GM12878 (cell line): ENCODE results near the gene JPH4. TPM values are rescaled to one million over a fixed set of nuclear protein-coding genes. Genes with fewer than 3 reads are reported as not detected.

Experiments used
- BRCA1 ChIP-seq: IDR thresholded peaks from 2 replicates; pipeline ENCODE4 v1.6.1; 2011; ENCODE audit warnings: low read depth, low read length, improper control_type of control experiment
- CBFB ChIP-seq: IDR thresholded peaks from 2 replicates; pipeline ENCODE4 v1.6.1; 2016; ENCODE audit warnings: antibody characterized with exemption, low read depth
- ESRRA ChIP-seq: IDR thresholded peaks from 2 replicates; pipeline ENCODE4 v1.6.1; 2012; ENCODE audit warnings: mild to moderate bottlenecking, low read length, improper control_type of control experiment
- KAT2A ChIP-seq: conservative IDR thresholded peaks from 2 replicates; pipeline ENCODE4 v1.6.1; 2011; ENCODE audit warnings: low read depth, low read length; ENCODE audit not compliant: control insufficient read depth
- KDM1A ChIP-seq: fragments of 200-600 bp; sonication (generic); IDR thresholded peaks from 2 replicates; pipeline ENCODE4 v1.6.1; 2016; ENCODE audit warnings: borderline replicate concordance
- NFYA ChIP-seq: IDR thresholded peaks from 2 replicates; pipeline ENCODE4 v1.6.1; 2011; ENCODE audit warnings: low read depth, mild to moderate bottlenecking, low read length, improper control_type of control experiment, borderline replicate concordance
- NR2F1 ChIP-seq: fragments of 450-650 bp; conservative IDR thresholded peaks from 2 replicates; pipeline ENCODE4 v1.6.1; 2017; ENCODE audit warnings: mild to moderate bottlenecking
- PBX3 ChIP-seq: IDR thresholded peaks from 2 replicates; pipeline ENCODE4 v1.6.1; 2011; ENCODE audit warnings: mild to moderate bottlenecking, low read depth, low read length, moderate library complexity; ENCODE audit not compliant: insufficient replicate concordance
- PML ChIP-seq: IDR thresholded peaks from 2 replicates; pipeline ENCODE4 v1.6.1; 2012; ENCODE audit warnings: low read length, inconsistent platforms
- POLR2AphosphoS2 ChIP-seq: IDR thresholded peaks from 2 replicates; pipeline ENCODE4 v1.6.1; 2011; ENCODE audit warnings: low read depth, mild to moderate bottlenecking, low read length, improper control_type of control experiment, moderate library complexity
- RB1 ChIP-seq: fragments of 450-650 bp; formaldehyde crosslinking; IDR thresholded peaks from 2 replicates; pipeline ENCODE4 v1.6.1; 2017; ENCODE audit warnings: mild to moderate bottlenecking, borderline replicate concordance
- RBBP5 ChIP-seq: fragments of 200-600 bp; sonication (generic); conservative IDR thresholded peaks from 2 replicates; pipeline ENCODE4 v1.6.1; 2016
- SMC3 ChIP-seq: IDR thresholded peaks from 2 replicates; pipeline ENCODE4 v1.6.1; 2011; ENCODE audit warnings: low read length, improper control_type of control experiment, borderline replicate concordance
- polyA plus RNA-seq, 11 experiments: library from polyadenylated mRNA; depleted of rRNA in 4 of 11; unstranded in 6 of 11; stranded (reverse) in 5 of 11; fragments of >200 nt; fragmentation: Nextera tagmentation in 4 of 11; fragmentation: Illumina TruSeq in 1 of 11; extraction: Ambion mirVana in 4 of 11; extraction: Trizol in 1 of 11; gene quantifications; 1 replicate in 1 of 11; 2 replicates in 10 of 11; pipeline versions ENCODE4 v1.2.1 to v1.2.3, GENCODE V29; 2011 to 2016; ENCODE audit warnings: inconsistent platforms in 2 of 11, missing spikeins in 2 of 11, low read depth in 1 of 11
- total RNA-seq, 4 experiments: library from RNA; depleted of rRNA in 3 of 4; stranded (reverse); fragments of >200 nt in 3 of 4; fragmentation: Illumina TruSeq in 1 of 4; extraction: Trizol in 1 of 4; gene quantifications; 2 replicates each; pipeline versions ENCODE4 v1.2.1 to v1.2.3, GENCODE V29; 2013 to 2021
- TF ChIP-seq, protein P1 (sequence below): fragments of 450-650 bp; conservative IDR thresholded peaks from 2 replicates; pipeline ENCODE4 v1.6.1; 2017; ENCODE audit warnings: mild to moderate bottlenecking, moderate library complexity
- TF ChIP-seq, protein P2 (sequence below): IDR thresholded peaks from 2 replicates; pipeline ENCODE4 v1.6.1; 2012; ENCODE audit warnings: low read depth, low read length, improper control_type of control experiment

JPH4 gene
- total and polyA plus RNA-seq, 10 of the 15 experiments (the other 5 are each of a cell fraction or from before 2014, with no cell fraction given) = 0.48 to 10.3 (median 3.8) TPM

GRCh38 chr14:23559010-23559925, 19.3 kb downstream of the JPH4 start (continued):
- TF ChIP-seq ESRRA (no peak), NFYA (no peak), PBX3 (no peak), CBFB (0 out of 2 replicates have a peak, but pooled peaks have one; percentile 29), KDM1A (no peak), RBBP5 (no peak), RB1 (peak; percentile 52; the same call in 1 of the 2 replicates), KAT2A (no peak), NR2F1 (no peak), SMC3 (peak; percentile 77), PML (no peak), BRCA1 (no peak), POLR2AphosphoS2 (no peak)
- TF ChIP-seq, protein P1, sequence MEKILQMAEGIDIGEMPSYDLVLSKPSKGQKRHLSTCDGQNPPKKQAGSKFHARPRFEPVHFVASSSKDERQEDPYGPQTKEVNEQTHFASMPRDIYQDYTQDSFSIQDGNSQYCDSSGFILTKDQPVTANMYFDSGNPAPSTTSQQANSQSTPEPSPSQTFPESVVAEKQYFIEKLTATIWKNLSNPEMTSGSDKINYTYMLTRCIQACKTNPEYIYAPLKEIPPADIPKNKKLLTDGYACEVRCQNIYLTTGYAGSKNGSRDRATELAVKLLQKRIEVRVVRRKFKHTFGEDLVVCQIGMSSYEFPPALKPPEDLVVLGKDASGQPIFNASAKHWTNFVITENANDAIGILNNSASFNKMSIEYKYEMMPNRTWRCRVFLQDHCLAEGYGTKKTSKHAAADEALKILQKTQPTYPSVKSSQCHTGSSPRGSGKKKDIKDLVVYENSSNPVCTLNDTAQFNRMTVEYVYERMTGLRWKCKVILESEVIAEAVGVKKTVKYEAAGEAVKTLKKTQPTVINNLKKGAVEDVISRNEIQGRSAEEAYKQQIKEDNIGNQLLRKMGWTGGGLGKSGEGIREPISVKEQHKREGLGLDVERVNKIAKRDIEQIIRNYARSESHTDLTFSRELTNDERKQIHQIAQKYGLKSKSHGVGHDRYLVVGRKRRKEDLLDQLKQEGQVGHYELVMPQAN = no peak
- TF ChIP-seq, protein P2, sequence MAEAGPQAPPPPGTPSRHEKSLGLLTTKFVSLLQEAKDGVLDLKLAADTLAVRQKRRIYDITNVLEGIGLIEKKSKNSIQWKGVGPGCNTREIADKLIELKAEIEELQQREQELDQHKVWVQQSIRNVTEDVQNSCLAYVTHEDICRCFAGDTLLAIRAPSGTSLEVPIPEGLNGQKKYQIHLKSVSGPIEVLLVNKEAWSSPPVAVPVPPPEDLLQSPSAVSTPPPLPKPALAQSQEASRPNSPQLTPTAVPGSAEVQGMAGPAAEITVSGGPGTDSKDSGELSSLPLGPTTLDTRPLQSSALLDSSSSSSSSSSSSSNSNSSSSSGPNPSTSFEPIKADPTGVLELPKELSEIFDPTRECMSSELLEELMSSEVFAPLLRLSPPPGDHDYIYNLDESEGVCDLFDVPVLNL = no peak
